Measurements from ENCODE around the gene NFKB1. TPM values are rescaled to one million over a fixed set of nuclear protein-coding genes. Genes with fewer than 3 reads are reported as not detected.

Gene NFKB1
- polyA plus RNA-seq, 1 experiment: 24.1 TPM

DNA sequence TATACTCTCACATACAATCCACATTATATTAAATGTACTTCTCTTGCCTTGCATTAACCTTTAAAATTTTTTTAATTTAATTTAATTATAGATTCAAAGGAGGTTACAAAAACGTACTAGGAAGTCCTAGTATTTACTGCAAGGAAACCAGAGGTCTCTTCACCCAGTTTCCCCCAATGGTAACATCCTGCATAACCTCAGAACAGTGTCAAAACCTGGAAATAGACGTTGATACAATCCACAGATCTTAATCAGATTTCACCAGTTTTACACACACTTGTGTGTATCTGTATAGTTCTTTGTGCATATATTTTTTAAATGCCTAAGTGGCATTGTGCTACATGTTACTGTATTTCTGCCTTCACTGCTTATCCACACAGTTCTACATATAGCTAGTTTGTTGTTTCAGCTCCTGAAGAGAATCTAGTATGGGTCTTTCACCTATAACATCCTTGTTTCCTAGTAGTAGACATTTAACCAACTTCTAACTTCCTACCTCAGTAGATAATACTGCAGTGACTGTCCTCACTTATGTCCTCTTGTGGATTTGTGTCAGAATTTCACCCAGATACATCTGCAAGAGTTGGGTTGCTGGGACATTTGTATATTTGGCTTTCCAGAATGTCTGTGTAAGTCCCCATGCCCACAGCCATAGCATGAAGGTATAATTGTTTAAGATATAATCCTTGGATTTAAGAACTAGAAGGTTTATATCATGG is 103.2 kb downstream of the NFKB1 start:
- ChIA-PET CTCF (interaction anchor here (1.0 kb wide), 1 partner anchor 20 kb away, joined by 4 read pairs; no protein-coding TSS in a partner anchor), POLR2A (no interaction called here)
- H3K27me3 ChIP-seq (ENCODE audit: control insufficient read depth, insufficient read depth, low read length): no peaks in the 10 kb centered on the region
- no peak overlapping the region for H3K4me3 ChIP-seq (ENCODE audit: low read depth, low read length)
- H3K27ac ChIP-seq (ENCODE audit: low read depth, low read length): no peak overlapping the region
- no peak for DNase-seq (ENCODE audit: low read depth, low spot score)
- no peaks in the 10 kb centered on the region for H3K9me3 ChIP-seq (ENCODE audit: control insufficient read depth, insufficient read depth, low read length)
- TF ChIP-seq CTCF (IDR thresholded peaks at IDR 0.05; ENCODE audit: low read depth, low read length): no peak

DNA sequence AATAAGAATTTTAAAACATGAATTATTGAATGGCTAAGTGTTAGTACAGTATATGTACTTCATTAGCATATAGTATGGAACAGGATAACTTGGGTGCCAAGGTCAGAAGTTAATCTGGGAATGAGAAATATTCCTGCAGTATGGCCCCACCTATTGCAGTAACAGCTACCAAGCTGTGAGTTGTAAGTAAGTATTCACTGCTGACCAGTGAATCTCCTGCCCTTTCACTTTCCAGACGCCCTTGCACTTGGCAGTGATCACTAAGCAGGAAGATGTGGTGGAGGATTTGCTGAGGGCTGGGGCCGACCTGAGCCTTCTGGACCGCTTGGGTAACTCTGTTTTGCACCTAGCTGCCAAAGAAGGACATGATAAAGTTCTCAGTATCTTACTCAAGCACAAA is 105.1 kb downstream of the NFKB1 start:
- Histone ChIP-seq H3K4me3 (ENCODE audit: low read depth, low read length) (no peak overlapping the region), H3K9me3 (ENCODE audit: control insufficient read depth, insufficient read depth, low read length) (no peaks in the 10 kb centered on the region), H3K27me3 (ENCODE audit: control insufficient read depth, insufficient read depth, low read length) (no peaks in the 10 kb centered on the region), H3K27ac (ENCODE audit: low read depth, low read length) (no peak overlapping the region)
- no peak for DNase-seq (ENCODE audit: low read depth, low spot score)
- CTCF ChIA-PET: interaction anchor here (0.8 to 1.2 kb wide), 3 partner anchors 222 to 493 kb away, joined by 3 read pairs; partner anchors contain the start of gene BDH2
- TF ChIP-seq CTCF (IDR thresholded peaks at IDR 0.05; ENCODE audit: low read depth, low read length): no peak
- POLR2A ChIA-PET: no interaction called here

GRCh38 chr4:102606846-102607450 is 105.8 kb downstream of the NFKB1 start:
- Histone ChIP-seq H3K27me3 (ENCODE audit: control insufficient read depth, insufficient read depth, low read length) (no peaks in the 10 kb centered on the region), H3K9me3 (ENCODE audit: control insufficient read depth, insufficient read depth, low read length) (no peaks in the 10 kb centered on the region), H3K27ac (ENCODE audit: low read depth, low read length) (no peak overlapping the region), H3K4me3 (ENCODE audit: low read depth, low read length) (no peak overlapping the region)
- ChIA-PET POLR2A (no interaction called here), CTCF (interaction anchor here (1.1 to 1.2 kb wide), 2 partner anchors 401 to 493 kb away, joined by 3 read pairs; partner anchors contain the start of gene BDH2)
- no peak for DNase-seq (ENCODE audit: low read depth, low spot score)
- no peak for TF ChIP-seq CTCF (IDR thresholded peaks at IDR 0.05; ENCODE audit: low read depth, low read length)

DNA sequence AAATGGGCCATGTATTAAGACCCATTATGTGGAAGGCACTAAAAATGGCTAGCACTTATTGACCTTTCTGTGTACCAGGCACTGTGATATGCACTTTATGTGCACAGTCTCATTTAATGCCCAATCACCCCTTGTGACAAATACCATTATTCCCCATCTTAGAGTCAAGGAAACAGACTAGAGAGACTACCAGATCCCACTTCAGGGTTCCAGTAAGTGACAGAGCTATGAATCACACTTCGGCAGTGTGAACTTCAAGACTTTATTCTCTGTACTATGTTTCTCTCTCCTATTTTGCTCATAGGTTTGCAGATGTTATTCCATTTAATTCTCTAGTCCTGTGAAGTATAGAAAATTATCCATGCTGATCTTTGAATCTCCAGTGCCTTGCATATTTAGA is 107.0 kb downstream of the NFKB1 start:
- ChIA-PET POLR2A (no interaction called here), CTCF (interaction anchor here (1.0 kb wide), 1 partner anchor 159 kb away, joined by 3 read pairs; no protein-coding TSS in a partner anchor)
- Histone ChIP-seq H3K27ac (ENCODE audit: low read depth, low read length) (no peak overlapping the region), H3K4me3 (ENCODE audit: low read depth, low read length) (no peak overlapping the region), H3K9me3 (ENCODE audit: control insufficient read depth, insufficient read depth, low read length) (no peaks in the 10 kb centered on the region), H3K27me3 (ENCODE audit: control insufficient read depth, insufficient read depth, low read length) (no peaks in the 10 kb centered on the region)
- DNase-seq (ENCODE audit: low read depth, low spot score): no peak
- no peak for TF ChIP-seq CTCF (IDR thresholded peaks at IDR 0.05; ENCODE audit: low read depth, low read length)

DNA sequence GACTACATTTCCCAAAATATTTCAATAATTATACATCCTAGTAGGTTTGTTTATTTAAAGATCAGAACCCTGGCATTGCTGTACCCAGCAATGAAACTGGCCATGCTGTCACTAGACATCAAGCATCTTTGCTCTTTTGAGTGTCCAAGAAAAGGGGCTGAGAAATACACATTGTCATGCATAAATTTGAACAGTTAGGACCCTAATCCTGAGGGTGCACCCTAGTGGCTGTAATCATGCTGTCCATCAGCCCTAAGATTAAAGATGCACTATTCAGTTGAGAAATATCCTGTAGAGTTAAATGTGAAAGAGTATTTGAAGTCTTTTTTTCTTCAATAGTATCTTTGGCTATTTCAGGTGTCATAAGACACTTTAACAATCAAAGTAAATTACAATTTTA is 108.8 kb downstream of the NFKB1 start:
- no peaks in the 10 kb centered on the region for H3K27me3 ChIP-seq (ENCODE audit: control insufficient read depth, insufficient read depth, low read length)
- CTCF ChIA-PET: interaction anchor here (0.6 to 1.7 kb wide), 6 partner anchors 8 to 399 kb away, joined by 3 to 7 read pairs (median 4); no protein-coding TSS in a partner anchor
- H3K4me3 ChIP-seq (ENCODE audit: low read depth, low read length): no peak overlapping the region
- no peak for DNase-seq (ENCODE audit: low read depth, low spot score)
- H3K9me3 ChIP-seq (ENCODE audit: control insufficient read depth, insufficient read depth, low read length): no peaks in the 10 kb centered on the region
- TF ChIP-seq CTCF (IDR thresholded peaks at IDR 0.05; ENCODE audit: low read depth, low read length): peak; percentile 44; the same call in 1 of the 2 replicates
- POLR2A ChIA-PET: no interaction called here
- H3K27ac ChIP-seq (ENCODE audit: low read depth, low read length): no peak overlapping the region

Data from AG04450 (cell line).